ENCODE measurements around the gene SGF29.

- no peak for TF ChIP-seq CTCF (optimal IDR thresholded peaks at IDR 0.05 in 1 of 3, IDR thresholded peaks at IDR 0.05 in 1 of 3, conservative IDR thresholded peaks at IDR 0.05 in 1 of 3; ENCODE audit: extremely low read depth in 1 of 3, insufficient read depth in 2 of 3, low read length in 3 of 3)
- no peak for TF ChIP-seq EZH2 (IDR thresholded peaks at IDR 0.05; ENCODE audit: low read length)
These were observed 56.2 kb downstream of the SGF29 start, which contains the start of gene SULT1A1 for GRCh38 chr16:28609631-28610594.
